Activated CD8-positive, alpha-beta memory T cell treated with anti-CD3 and anti-CD28 coated beads, Interleukin-2, amount 50 U/mL, for 4 hours (primary cell): ENCODE measurements around the gene NOD2.

Source experiments
- DNase-seq: peaks from one replicate; pipeline ENCODE4 v3.0.0-alpha.2; 2020

Gene NOD2

GRCh38 chr16:50695017-50696000, 1.9 kb downstream of the NOD2 start:
- no peak for DNase-seq

GRCh38 chr16:50696126-50696525, 2.7 kb downstream of the NOD2 start:
- DNase-seq, result no peak

- DNase-seq, result no peak
Observed at GRCh38 chr16:50696575-50697420, 3.4 kb downstream of the NOD2 start.

- DNase-seq, result no peak
Observed at GRCh38 chr16:50697421-50697715, 4.0 kb downstream of the NOD2 start.

GRCh38 chr16:50697881-50698767, 4.7 kb downstream of the NOD2 start:
- DNase-seq, result peak; percentile 40

- DNase-seq, result no peak
Observed at GRCh38 chr16:50699326-50700159, 6.1 kb downstream of the NOD2 start.

GRCh38 chr16:50702725-50703124, 9.3 kb downstream of the NOD2 start:
- DNase-seq, result no peak

GRCh38 chr16:50704245-50704644, 10.8 kb downstream of the NOD2 start:
- DNase-seq, result no peak

- DNase-seq, result no peak
Observed at GRCh38 chr16:50705436-50706110, 12.2 kb downstream of the NOD2 start.

- DNase-seq, result no peak
Observed at GRCh38 chr16:50706250-50706649, 12.8 kb downstream of the NOD2 start.

- DNase-seq, result no peak
Observed at GRCh38 chr16:50708373-50709060, 15.1 kb downstream of the NOD2 start.

GRCh38 chr16:50709061-50709684, 15.8 kb downstream of the NOD2 start:
- no peak for DNase-seq

GRCh38 chr16:50709980-50710379, 16.6 kb downstream of the NOD2 start:
- DNase-seq, result no peak

GRCh38 chr16:50711040-50711439, 17.6 kb downstream of the NOD2 start:
- DNase-seq, result no peak

GRCh38 chr16:50711862-50712559, 18.6 kb downstream of the NOD2 start:
- DNase-seq, result no peak

GRCh38 chr16:50712560-50712898, 19.1 kb downstream of the NOD2 start:
- no peak for DNase-seq

GRCh38 chr16:50712956-50713355, 19.6 kb downstream of the NOD2 start:
- DNase-seq, result no peak

GRCh38 chr16:50717091-50717490, 23.7 kb downstream of the NOD2 start:
- DNase-seq, result no peak

- no peak for DNase-seq
Observed at GRCh38 chr16:50717494-50717893, 24.1 kb downstream of the NOD2 start.
